Anterior cingulate cortex (tissue), 58 donors: ENCODE data around the gene PUDP.

Experiments used
- DNase-seq, 58 donors: peaks; one replicate each; lab custom pipeline; 2025; lab: John Stamatoyannopoulos, UW

PUDP gene

GRCh38 chrX:7077241-7078230, 70.4 kb downstream of the PUDP start:
- DNase-seq = no peak

- DNase-seq = no peak
Measured at GRCh38 chrX:7076245-7076661, 71.7 kb downstream of the PUDP start.

- DNase-seq = no peak
Measured at GRCh38 chrX:7074908-7075204, 73.1 kb downstream of the PUDP start.

GRCh38 chrX:7074148-7074907, 73.6 kb downstream of the PUDP start:
- no peak for DNase-seq

- no peak for DNase-seq
Measured at GRCh38 chrX:7073336-7073735, 74.6 kb downstream of the PUDP start.

GRCh38 chrX:7072856-7073255, 75.1 kb downstream of the PUDP start:
- DNase-seq = no peak

- no peak for DNase-seq
Measured at GRCh38 chrX:7071390-7071789, 76.6 kb downstream of the PUDP start.

- no peak for DNase-seq
Measured at GRCh38 chrX:7069556-7069955, 78.4 kb downstream of the PUDP start.

GRCh38 chrX:7068939-7069367, 79.0 kb downstream of the PUDP start:
- no peak for DNase-seq

GRCh38 chrX:7067256-7067655, 80.7 kb downstream of the PUDP start:
- DNase-seq = no peak

- DNase-seq = no peak
Measured at GRCh38 chrX:7065473-7065872, 82.5 kb downstream of the PUDP start.

GRCh38 chrX:7062903-7063302, 85.0 kb downstream of the PUDP start:
- no peak for DNase-seq

- no peak for DNase-seq
Measured at GRCh38 chrX:7062276-7062675, 85.7 kb downstream of the PUDP start.

- no peak for DNase-seq
Measured at GRCh38 chrX:7061429-7061828, 86.5 kb downstream of the PUDP start.

GRCh38 chrX:7060444-7060843, 87.5 kb downstream of the PUDP start:
- no peak for DNase-seq

GRCh38 chrX:7059859-7060258, 88.1 kb downstream of the PUDP start:
- no peak for DNase-seq

GRCh38 chrX:7059214-7059838, 88.6 kb downstream of the PUDP start:
- DNase-seq = no peak

- no peak for DNase-seq
Measured at GRCh38 chrX:7055386-7056137, 92.4 kb downstream of the PUDP start.

GRCh38 chrX:7054219-7055216, 93.4 kb downstream of the PUDP start:
- no peak for DNase-seq
